Stimulated activated CD4-positive, alpha-beta T cell treated with anti-CD3 and anti-CD28 coated beads, TNF-alpha, amount 100 ng/mL, for 24 hours (primary cell): Measurements from ENCODE around the gene PACRG.

Experiments used
- DNase-seq, 3 experiments: peaks; one replicate each; pipeline ENCODE4 v3.0.0-alpha.2; 2020; ENCODE audit warnings: low read depth in 3 of 3

The PACRG gene

DNA sequence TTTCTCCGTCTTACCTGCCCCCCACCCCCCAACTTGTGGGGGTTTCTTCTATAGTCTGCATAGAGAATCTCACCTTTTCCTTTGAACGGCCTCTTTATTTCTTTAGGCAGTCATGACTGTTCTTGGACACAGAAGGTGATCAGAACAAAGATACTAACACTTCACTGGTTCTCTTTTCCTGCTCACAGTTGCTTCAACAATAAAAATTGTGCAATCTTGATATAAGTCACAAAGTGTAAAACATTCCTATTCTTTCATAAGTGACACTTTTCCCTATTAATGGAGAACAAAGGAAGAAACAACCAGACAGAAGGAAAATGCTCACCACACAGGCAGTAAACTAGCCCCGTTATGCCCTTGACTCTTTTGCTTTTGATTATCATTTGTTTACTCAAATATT is 448.3 kb downstream of the PACRG start:
- no peak for DNase-seq

DNA sequence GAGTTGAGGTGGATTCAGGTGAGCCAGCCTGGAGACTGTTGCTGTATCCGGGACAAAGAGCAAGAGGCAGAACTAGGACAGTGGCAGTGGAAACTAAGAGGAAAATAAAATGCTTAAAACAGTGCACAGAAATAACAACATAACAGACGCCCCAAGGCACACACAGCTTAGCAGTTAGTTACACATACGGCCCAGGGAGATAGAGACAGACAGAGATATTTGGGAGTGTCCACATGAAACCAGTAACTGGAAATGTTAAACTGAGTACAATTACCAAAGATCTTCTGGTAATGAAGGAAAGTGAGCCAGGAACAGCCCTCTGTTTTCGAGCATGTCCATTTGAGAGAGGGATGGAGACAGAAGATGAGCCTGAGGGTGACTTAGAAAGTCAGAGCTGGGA is 449.2 kb downstream of the PACRG start:
- no peak for DNase-seq

DNA sequence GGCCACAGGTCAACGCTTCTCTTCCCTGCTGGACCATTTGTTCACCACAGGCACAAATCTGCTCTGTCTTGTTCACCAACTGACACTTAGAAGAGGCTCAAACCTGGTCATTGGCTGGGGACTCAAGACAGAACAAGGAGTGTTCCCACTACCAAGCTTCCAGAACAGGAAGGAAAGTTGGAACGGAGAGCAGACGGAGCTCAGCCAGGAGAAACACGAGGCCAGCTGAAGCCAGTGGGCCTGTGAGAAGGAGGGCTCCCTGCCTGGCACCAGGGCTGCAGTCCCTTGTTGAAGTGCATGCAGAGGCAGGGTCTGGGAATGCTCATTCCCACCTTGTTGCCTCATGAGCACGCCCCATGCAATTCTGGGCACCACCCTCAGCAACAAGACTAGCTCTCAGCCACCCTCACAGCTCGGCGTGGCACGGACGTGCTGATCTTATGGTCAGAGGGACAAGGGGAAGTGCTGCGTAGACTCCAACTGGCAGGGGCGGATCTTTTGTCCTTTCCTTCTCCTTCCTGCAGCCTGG is 450.2 kb downstream of the PACRG start:
- DNase-seq = no peak

GRCh38 chr6:163179061-163179460 is 451.3 kb downstream of the PACRG start:
- DNase-seq = no peak

GRCh38 chr6:163179721-163180120 is 451.9 kb downstream of the PACRG start:
- DNase-seq = no peak

DNA sequence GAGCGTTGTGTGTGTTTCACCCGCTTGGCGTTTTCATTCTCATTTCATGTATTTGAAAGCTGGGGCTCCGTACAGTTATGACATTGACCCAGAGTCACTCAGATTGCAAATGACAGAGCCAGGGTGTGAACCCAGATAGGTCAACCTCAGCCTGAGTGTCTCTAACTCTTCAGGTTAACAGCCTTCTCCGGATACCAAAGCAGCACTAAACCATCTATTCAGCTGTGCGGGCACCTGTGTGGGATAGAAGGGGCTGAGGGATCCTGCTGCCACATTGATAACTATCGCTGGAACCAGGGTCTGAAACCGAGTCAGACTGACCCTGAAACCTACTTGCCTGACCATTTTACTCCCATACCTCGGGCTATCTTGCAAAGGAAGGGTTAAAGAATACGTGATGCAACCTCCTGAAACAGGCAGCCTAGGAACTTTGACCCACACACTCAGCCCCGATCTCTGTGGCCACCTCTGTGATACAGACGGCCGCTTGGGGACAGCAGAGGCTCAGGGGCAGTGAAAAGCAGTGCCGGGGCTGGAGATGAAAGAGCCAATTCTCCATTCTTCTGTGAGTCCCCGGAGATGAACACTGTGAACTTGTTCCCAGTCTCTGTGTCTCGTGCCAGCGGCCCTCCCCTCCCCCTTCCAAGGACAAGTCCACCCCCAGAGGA is 453.2 kb downstream of the PACRG start:
- peak in 1 of 3 experiments; percentile 1 for DNase-seq

DNA sequence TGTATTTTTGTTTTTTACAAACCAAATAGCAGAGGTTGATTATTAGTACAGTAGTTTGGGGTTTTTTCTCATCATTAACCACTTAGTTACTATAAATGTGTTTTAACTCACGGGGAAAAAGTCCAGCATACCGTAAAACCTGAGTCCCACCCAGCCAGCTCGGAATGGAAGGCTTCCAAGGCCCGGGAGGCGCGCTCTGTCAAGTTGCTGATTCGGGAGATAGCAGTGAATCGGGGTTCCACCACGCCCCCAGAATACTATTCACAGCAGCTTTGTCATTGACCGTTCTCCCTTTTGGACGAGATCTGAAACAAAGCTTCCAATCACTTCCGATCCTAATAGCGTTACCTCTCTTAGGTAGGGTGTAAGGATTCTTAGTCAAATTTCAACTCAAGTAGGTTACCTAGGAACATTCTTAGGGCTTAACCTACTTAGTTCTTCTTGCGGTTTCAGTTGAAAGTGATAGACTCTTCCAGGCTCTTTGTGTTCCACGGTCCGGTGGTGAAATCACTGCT is 453.9 kb downstream of the PACRG start:
- DNase-seq = no peak

DNA sequence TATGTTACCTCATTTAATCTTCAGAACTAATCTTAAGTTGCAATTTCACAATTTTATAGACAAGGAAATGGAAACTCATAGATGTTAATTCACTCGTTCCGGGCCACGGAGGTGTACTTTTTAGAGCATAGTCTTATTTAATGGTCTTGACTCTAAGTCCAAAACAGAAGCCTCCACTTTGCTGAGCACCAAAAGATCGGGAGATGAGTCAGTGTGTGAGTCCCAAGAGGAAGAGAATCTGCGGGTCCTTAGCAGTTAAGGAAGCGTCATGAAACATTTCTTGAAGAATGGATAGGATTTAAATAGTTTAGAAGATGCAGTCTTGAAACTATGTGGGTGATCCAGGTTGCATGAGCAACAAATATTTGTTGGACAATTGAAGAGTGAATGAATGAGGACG is 454.9 kb downstream of the PACRG start:
- DNase-seq = no peak

GRCh38 chr6:163183806-163184205 is 456.0 kb downstream of the PACRG start:
- no peak for DNase-seq

DNA sequence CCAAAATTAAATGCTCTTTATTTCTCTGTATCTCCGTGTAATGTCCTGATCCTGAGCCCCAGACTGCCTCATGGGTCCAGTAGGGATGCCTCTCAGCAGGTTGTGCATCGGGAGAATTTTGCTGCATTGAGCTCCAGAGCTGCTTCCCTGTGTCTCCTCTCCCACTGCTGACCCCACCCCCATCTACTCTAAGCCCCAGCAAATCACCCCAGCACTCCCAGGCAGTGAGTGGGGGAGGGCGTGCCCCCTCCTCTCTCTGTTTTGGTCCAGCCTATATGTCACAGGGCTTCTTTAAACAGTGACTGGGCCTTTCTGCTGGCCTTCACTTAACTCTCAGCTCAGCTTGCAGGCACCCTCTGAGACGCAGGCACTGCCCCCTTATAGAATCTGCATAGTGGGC is 458.0 kb downstream of the PACRG start:
- DNase-seq = no peak

GRCh38 chr6:163186527-163186926 is 458.8 kb downstream of the PACRG start:
- DNase-seq = no peak

DNA sequence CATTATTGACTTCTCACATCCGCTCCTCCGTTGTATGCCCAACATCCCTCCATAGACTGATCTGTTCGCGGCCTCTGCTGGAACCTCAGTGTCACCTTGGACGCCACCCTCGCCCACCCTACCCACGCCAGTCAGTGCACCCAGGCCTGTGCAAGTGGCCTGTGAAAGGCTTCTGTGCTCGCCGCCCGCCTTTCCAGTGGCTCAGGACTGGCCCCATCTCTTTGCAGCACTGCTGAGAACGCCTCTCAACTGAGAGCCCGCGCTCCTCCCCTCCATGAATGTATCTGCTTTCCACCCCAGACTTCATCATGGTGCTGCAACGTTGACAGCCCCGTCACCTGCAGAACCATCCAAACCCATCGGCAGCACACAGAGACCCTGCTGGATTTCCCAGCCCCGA is 459.4 kb downstream of the PACRG start:
- DNase-seq = no peak

- DNase-seq = no peak
Measured at GRCh38 chr6:163187606-163188005, 459.8 kb downstream of the PACRG start.

- DNase-seq = no peak
Measured at GRCh38 chr6:163188746-163189145, 461.0 kb downstream of the PACRG start.

DNA sequence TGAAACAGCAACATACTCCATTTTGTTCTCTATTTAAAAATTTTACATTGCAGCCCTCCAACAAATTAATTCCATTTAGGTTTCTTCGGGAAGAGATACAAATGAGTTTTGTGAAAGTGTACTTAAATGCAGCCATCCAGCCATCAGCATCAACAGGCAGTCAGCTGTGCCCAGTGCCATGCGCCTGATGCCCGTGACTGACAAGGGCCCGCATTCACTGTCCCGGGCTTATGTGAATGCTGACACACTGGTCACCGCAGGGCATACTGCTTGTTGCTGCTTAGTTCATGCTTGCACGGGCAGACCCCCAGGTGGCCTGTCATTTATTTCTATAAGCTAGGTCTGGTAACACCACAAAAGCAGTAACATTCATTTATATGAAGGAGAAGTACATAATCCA is 461.8 kb downstream of the PACRG start:
- no peak for DNase-seq

GRCh38 chr6:163190786-163191185 is 463.0 kb downstream of the PACRG start:
- DNase-seq = no peak

DNA sequence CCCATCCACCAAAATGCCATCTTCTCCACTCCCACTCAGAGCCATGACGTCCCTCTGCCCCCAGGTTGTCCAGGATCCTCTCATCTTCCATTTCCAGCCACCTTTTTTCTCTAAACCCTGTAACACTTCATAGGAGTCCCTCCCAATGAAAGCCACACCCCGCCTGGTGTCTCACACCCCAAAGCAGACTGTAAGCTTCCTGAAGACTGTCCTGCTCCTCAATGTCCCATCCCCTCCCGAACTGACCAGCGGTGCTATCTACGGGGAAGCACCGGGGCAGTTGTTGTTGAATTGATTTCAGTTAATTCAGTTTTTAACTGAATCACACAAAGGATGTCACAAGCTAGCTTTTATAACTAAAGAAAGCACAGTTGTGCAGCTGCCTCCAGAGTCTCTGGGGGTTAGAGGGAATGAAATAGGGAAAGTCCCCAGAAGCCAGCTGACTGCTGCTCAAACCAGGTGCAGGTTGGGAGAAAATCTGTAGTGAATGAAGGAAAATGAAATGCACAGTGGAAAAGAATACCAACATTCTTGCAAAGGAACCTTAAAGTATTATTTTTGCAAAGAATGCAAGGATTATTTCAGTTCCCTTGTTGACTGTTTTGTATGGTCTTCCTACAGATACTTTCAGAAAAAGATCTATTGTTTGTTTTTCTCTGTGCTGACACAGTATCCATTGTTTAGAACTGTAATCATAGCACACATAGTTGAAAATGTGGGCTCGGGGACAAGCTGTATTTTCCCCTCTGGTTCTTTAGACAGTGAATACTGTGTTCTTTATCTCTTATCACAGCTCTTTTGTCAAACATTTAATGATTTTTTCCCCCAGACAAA is 464.1 kb downstream of the PACRG start:
- no peak for DNase-seq

DNA sequence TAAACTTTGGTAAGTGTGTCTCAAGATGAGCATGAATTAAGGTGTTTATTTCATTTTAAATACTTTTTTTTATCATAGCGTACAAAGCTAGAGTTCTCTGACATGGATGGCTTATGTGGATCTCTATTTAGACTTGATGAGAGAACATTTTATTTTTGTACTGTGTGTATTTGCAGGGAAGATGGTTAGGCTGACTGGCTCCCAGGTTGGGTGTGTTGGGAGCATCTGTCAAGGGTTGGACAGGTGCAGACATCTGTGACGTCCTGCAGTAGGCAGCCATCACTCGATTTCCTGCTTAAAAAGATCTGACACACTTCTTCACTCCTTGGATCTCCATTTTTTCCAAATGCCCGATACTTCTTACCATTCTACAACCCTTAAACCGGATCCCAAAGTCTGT is 464.8 kb downstream of the PACRG start:
- DNase-seq = no peak

DNA sequence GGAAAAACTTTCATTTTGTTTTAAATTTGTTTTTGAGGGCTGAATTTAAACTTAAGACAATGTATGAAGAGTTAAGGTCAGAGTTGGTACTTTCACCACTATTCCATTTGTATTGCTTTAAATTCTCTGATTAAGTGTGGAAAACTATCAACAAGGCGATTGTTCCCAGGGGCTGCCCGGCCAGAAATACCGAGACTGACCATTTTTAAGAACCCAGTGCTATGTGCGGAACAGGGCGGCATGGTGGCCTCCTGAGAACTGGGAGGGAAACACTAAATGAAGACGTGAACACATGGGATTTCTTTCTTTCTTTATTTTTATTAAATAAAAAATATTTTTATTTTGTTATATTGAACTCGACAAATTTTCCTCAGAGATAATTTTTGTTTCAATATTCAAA is 465.6 kb downstream of the PACRG start:
- DNase-seq = no peak

- DNase-seq = no peak
Measured at GRCh38 chr6:163195721-163196691, 468.2 kb downstream of the PACRG start.

DNA sequence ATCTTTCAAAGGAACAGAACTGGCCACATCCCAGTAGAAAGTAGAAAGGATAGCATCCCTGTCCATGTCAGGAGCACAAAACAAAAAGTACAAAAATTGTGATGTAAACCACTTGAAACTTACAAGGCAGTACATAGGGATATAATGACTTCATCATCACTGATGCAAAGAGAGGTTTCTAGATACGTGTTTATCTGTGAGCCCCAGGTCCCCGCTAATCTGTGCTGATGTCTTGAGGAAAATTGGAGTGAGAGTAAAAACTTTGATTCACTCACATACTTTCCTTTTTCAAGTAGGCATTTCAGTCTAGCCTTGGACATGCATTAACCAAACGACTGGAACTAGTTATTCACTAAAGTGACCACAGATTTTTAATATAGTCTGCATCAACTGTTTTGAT is 470.1 kb downstream of the PACRG start:
- no peak for DNase-seq

DNA sequence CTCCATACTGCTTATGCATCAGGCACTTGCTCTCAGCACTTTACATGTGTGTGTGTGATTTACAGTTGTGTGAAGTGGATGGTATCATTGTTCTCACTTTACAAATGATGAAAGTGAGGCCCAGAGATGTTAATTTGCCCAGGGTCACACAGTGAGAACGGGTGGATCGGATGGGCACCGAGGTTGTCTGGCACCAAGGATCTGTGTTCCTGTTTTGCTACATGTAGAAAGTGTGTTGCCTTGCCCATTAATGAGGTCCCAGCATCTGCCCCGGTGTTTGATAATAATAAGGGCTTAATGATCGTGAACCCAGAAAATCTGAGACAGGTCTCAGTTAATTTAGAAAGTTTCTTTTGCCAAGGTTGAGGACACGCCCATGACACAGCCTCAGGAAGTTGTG is 470.6 kb downstream of the PACRG start:
- DNase-seq = no peak
